NB4 (cell line): ENCODE measurements around the gene RMC1.

ENCODE experiments used
- DNase-seq: peaks from one replicate; pipeline ENCODE4 v3.0.0; 2010; ENCODE audit warnings: low read depth
- H3K4me3 ChIP-seq: one replicate; pipeline ENCODE4 v1.5.1; 2011; ENCODE audit warnings: mild to moderate bottlenecking, low read depth, low read length, moderate library complexity
- CTCF ChIP-seq: IDR thresholded peaks from one replicate; pipeline ENCODE4 v1.5.1; 2012; ENCODE audit warnings: low read depth, low read length
- MAX ChIP-seq: IDR thresholded peaks from 2 replicates; pipeline ENCODE4 v1.6.1; 2011; ENCODE audit warnings: low read depth, low read length
- MYC ChIP-seq: IDR thresholded peaks from 2 replicates; pipeline ENCODE4 v1.6.1; 2011; ENCODE audit warnings: low read depth, low read length
- POLR2A ChIP-seq: IDR thresholded peaks from 2 replicates; pipeline ENCODE4 v1.6.1; 2011; ENCODE audit warnings: mild to moderate bottlenecking; ENCODE audit not compliant: insufficient read length; ENCODE audit errors: extremely low read depth

RMC1 gene

GRCh38 chr18:23515911-23516546 is 12.7 kb downstream of the RMC1 start:
- TF ChIP-seq CTCF (peak; percentile 87), POLR2A (no peak)
- DNase-seq, result peak; percentile 75
- no peak overlapping the region for H3K4me3 ChIP-seq

- DNase-seq, result no peak
- no peak overlapping the region for H3K4me3 ChIP-seq
- no peak for TF ChIP-seq POLR2A
- no peak for TF ChIP-seq CTCF
- TF ChIP-seq MYC, result no peak
- no peak for TF ChIP-seq MAX
Measured at GRCh38 chr18:23519734-23520133, 16.4 kb downstream of the RMC1 start.

GRCh38 chr18:23521271-23521670 is 18.0 kb downstream of the RMC1 start:
- no peak for TF ChIP-seq CTCF
- no peak overlapping the region for H3K4me3 ChIP-seq
- DNase-seq, result no peak

- no peak overlapping the region for H3K4me3 ChIP-seq
- DNase-seq, result no peak
- TF ChIP-seq MYC, result no peak
- TF ChIP-seq CTCF, result no peak
- TF ChIP-seq POLR2A, result no peak
- no peak for TF ChIP-seq MAX
Measured at GRCh38 chr18:23521907-23522306, 18.6 kb downstream of the RMC1 start.

GRCh38 chr18:23523429-23524212 is 20.3 kb downstream of the RMC1 start:
- DNase-seq, result no peak

More at GRCh38 chr18:23523429-23524212, 20.3 kb downstream of the RMC1 start:
- no peak overlapping the region for H3K4me3 ChIP-seq
- TF ChIP-seq POLR2A (no peak), CTCF (no peak), MAX (no peak), MYC (no peak)
